Peyer's patch (tissue), 4 donors: ENCODE measurements around the gene MYADM. TPM values are rescaled to one million over a fixed set of nuclear protein-coding genes. Genes with fewer than 3 reads are reported as not detected.
"Not testable (repeated sequence)": the region's sequence is repeated elsewhere in the genome, so short reads cannot be mapped to it uniquely, and the experiment has no call there.

ENCODE experiments used
- DNase-seq, 3 donors: peaks; one replicate each; pipeline ENCODE4 v3.0.0-alpha.2; 2017 to 2019
- H3K27ac ChIP-seq, 4 donors: fragments of 200-600 bp; sonication (generic); one replicate each; pipeline ENCODE4 v1.5.1; 2016 to 2019
- H3K27me3 ChIP-seq, 2 donors: fragments of 200-600 bp; sonication (generic); one replicate each; pipeline ENCODE4 v1.5.1; 2019
- H3K36me3 ChIP-seq, 3 donors: fragments of 200-600 bp; sonication (generic); one replicate each; pipeline ENCODE4 v1.5.1; 2016 to 2019
- H3K4me1 ChIP-seq, 4 donors: fragments of 200-600 bp; sonication (generic); one replicate each; pipeline ENCODE4 v1.5.1; 2016 to 2019
- H3K4me3 ChIP-seq, 4 donors: fragments of 200-600 bp; sonication (generic); 1 replicate in 3 of 4; 2 replicates in 1 of 4; pipeline ENCODE4 v1.5.1; 2016 to 2019; ENCODE audit warnings: mild to moderate bottlenecking in 1 of 4
- H3K9me3 ChIP-seq, 4 donors: fragments of 200-600 bp; sonication (generic); one replicate each; pipeline ENCODE4 v1.5.1; 2016 to 2019; ENCODE audit warnings: mild to moderate bottlenecking in 1 of 4
- CTCF ChIP-seq, 6 experiments: fragments of 450-650 bp in 4 of 6; fragments of 200-600 bp in 2 of 6; sonication (generic) in 1 of 6; IDR thresholded peaks; one replicate each; pipeline ENCODE4 v1.5.1; 2017 to 2019; ENCODE audit warnings: antibody characterized with exemption in 6 of 6, mild to moderate bottlenecking in 3 of 6, moderate library complexity in 1 of 6
- POLR2A ChIP-seq, 2 donors: fragments of 450-650 bp; IDR thresholded peaks; one replicate each; pipeline ENCODE4 v1.5.1; 2017; ENCODE audit warnings: antibody characterized with exemption in 2 of 2, mild to moderate bottlenecking in 2 of 2, moderate library complexity in 2 of 2
- total RNA-seq, 4 donors: library from RNA; depleted of rRNA; stranded (reverse); fragments of >200 nt; gene quantifications; one replicate each; pipeline ENCODE4 v1.1.0, GENCODE V29; 2016

The MYADM gene
- total RNA-seq, 4 donors from 2014 or later: 11.4 to 52.8 (median 32.5) TPM

GRCh38 chr19:53826876-53827275 is 40.8 kb upstream of the MYADM start:
- Histone ChIP-seq H3K27me3 (no peaks in the 10 kb centered on the region), H3K36me3 (no peaks in the 10 kb centered on the region), H3K9me3 (no peaks in the 10 kb centered on the region), H3K4me3 (no peak overlapping the region), H3K4me1 (no peaks in the 10 kb centered on the region), H3K27ac (no peak overlapping the region)
- DNase-seq: no peak
- no peak for TF ChIP-seq CTCF (IDR thresholded peaks at IDR 0.05)
- no peak for TF ChIP-seq POLR2A (IDR thresholded peaks at IDR 0.05)

GRCh38 chr19:53828531-53828930 is 39.2 kb upstream of the MYADM start:
- no peak overlapping the region for H3K27ac ChIP-seq
- no peak overlapping the region for H3K4me3 ChIP-seq
- H3K27me3 ChIP-seq: no peaks in the 10 kb centered on the region
- no peaks in the 10 kb centered on the region for H3K9me3 ChIP-seq
- DNase-seq: no peak
- H3K36me3 ChIP-seq: no peaks in the 10 kb centered on the region
- no peak for TF ChIP-seq CTCF (IDR thresholded peaks at IDR 0.05)
- TF ChIP-seq POLR2A (IDR thresholded peaks at IDR 0.05): no peak
- no peaks in the 10 kb centered on the region for H3K4me1 ChIP-seq

GRCh38 chr19:53832861-53833260 is 34.8 kb upstream of the MYADM start:
- H3K27ac ChIP-seq, DNase-seq, H3K4me1 ChIP-seq, H3K27me3 ChIP-seq, H3K9me3 ChIP-seq, H3K36me3 ChIP-seq, H3K4me3 ChIP-seq: not testable (repeated sequence)

- not testable (repeated sequence) for H3K27ac ChIP-seq, DNase-seq, H3K4me3 ChIP-seq, H3K4me1 ChIP-seq, H3K27me3 ChIP-seq, H3K9me3 ChIP-seq, H3K36me3 ChIP-seq
Observed at GRCh38 chr19:53838446-53838845, 29.2 kb upstream of the MYADM start.

- H3K9me3 ChIP-seq, H3K4me3 ChIP-seq, DNase-seq, H3K27me3 ChIP-seq, H3K4me1 ChIP-seq, H3K36me3 ChIP-seq, H3K27ac ChIP-seq: not testable (repeated sequence)
Observed at GRCh38 chr19:53840241-53840640, 27.4 kb upstream of the MYADM start.

- H3K36me3 ChIP-seq, DNase-seq, H3K27me3 ChIP-seq, H3K4me1 ChIP-seq, H3K27ac ChIP-seq, H3K9me3 ChIP-seq, H3K4me3 ChIP-seq: not testable (repeated sequence)
Observed at GRCh38 chr19:53840914-53841313, 26.8 kb upstream of the MYADM start.

- no peak overlapping the region for H3K4me3 ChIP-seq
- no peaks in the 10 kb centered on the region for H3K27me3 ChIP-seq
- TF ChIP-seq POLR2A (IDR thresholded peaks at IDR 0.05): no peak
- TF ChIP-seq CTCF (IDR thresholded peaks at IDR 0.05): no peak
- no peak for DNase-seq
- H3K36me3 ChIP-seq: no peaks in the 10 kb centered on the region
- H3K27ac ChIP-seq: no peak overlapping the region
- no peaks in the 10 kb centered on the region for H3K4me1 ChIP-seq
- H3K9me3 ChIP-seq: no peaks in the 10 kb centered on the region
Observed at GRCh38 chr19:53844849-53845246, 22.8 kb upstream of the MYADM start.

- Histone ChIP-seq H3K9me3 (no peaks in the 10 kb centered on the region), H3K36me3 (no peaks in the 10 kb centered on the region), H3K27me3 (no peaks in the 10 kb centered on the region), H3K27ac (no peak overlapping the region), H3K4me3 (no peak overlapping the region), H3K4me1 (no peaks in the 10 kb centered on the region)
- DNase-seq: no peak
- no peak for TF ChIP-seq POLR2A (IDR thresholded peaks at IDR 0.05)
- TF ChIP-seq CTCF (IDR thresholded peaks at IDR 0.05): no peak
Observed at GRCh38 chr19:53847555-53847954, 20.1 kb upstream of the MYADM start.
